ENCODE measurements around the gene SLC25A51.

GRCh38 chr9:37949576-37949975 lies 45.6 kb upstream of the SLC25A51 start:
- TF ChIP-seq CTCF (IDR thresholded peaks at IDR 0.05; ENCODE audit: insufficient read depth, low read depth, low read length) (no peak), EZH2 (IDR thresholded peaks at IDR 0.05; ENCODE audit: insufficient read depth, low read length) (no peak)

Data from astrocyte (in vitro differentiated cells and primary cell).